Uterus (tissue), 4 donors: ENCODE results near the gene STRAP. TPM values are rescaled to one million over a fixed set of nuclear protein-coding genes. Genes with fewer than 3 reads are reported as not detected.

ENCODE experiments used
- DNase-seq, 2 donors: peaks; one replicate each; pipeline ENCODE4 v3.0.0-alpha.2; 2019 to 2020
- H3K27ac ChIP-seq, 2 donors: fragments of 200-600 bp; sonication (generic); 1 replicate in 1 of 2; 2 replicates in 1 of 2; pipeline ENCODE4 v1.5.1; 2016 to 2018
- H3K27me3 ChIP-seq, 2 donors: fragments of 200-600 bp; sonication (generic); one replicate each; pipeline ENCODE4 v1.5.1; 2018 to 2019; ENCODE audit warnings: control low read depth in 1 of 2
- H3K36me3 ChIP-seq, 2 donors: fragments of 200-600 bp; sonication (generic); one replicate each; pipeline ENCODE4 v1.5.1; 2019; ENCODE audit warnings: control low read depth in 1 of 2
- H3K4me1 ChIP-seq, 2 donors: fragments of 200-600 bp; sonication (generic); one replicate each; pipeline ENCODE4 v1.5.1; 2018 to 2019; ENCODE audit warnings: control low read depth in 1 of 2
- H3K4me3 ChIP-seq, 2 donors: fragments of 200-600 bp; sonication (generic); 1 replicate in 1 of 2; 2 replicates in 1 of 2; pipeline ENCODE4 v1.5.1; 2018 to 2019; ENCODE audit warnings: mild to moderate bottlenecking in 1 of 2
- H3K9me3 ChIP-seq, 2 donors: fragments of 200-600 bp; sonication (generic); one replicate each; pipeline ENCODE4 v1.5.1; 2019; ENCODE audit warnings: control low read depth in 1 of 2
- POLR2A ChIP-seq, 2 donors: fragments of 450-650 bp; IDR thresholded peaks; one replicate each; pipeline ENCODE4 v1.6.1; 2016; ENCODE audit warnings: antibody characterized with exemption in 2 of 2, mild to moderate bottlenecking in 1 of 2, moderate library complexity in 1 of 2
- intact Hi-C: fragments of 100-400 bp; cut with DNase I; formaldehyde crosslinking; loops from one replicate; pipeline ENCODE4 v1.15.1; 2023; ENCODE audit warnings: low total_unique reads
- total RNA-seq, 4 donors: library from RNA; depleted of rRNA in 3 of 4; stranded (reverse); fragments of >200 nt in 3 of 4; gene quantifications; one replicate each; pipeline versions ENCODE4 v1.1.0 to v1.2.4, GENCODE V29; 2014 to 2023
- TF ChIP-seq, protein P1 (sequence below), 4 experiments: fragments of 200-600 bp in 2 of 4; fragments of 450-650 bp in 2 of 4; sonication (generic) in 2 of 4; IDR thresholded peaks; one replicate each; pipeline ENCODE4 v1.5.1; 2016 to 2019; ENCODE audit warnings: antibody characterized with exemption in 4 of 4, mild to moderate bottlenecking in 2 of 4, moderate library complexity in 1 of 4
- donor health status: DM: yes; HTN: yes; CAD: no.

Gene STRAP
- total RNA-seq, 4 donors from 2014 or later = 43.8 to 65.8 (median 58.2) TPM

GRCh38 chr12:15892645-15893259 lies 10.6 kb downstream of the STRAP start:
- H3K4me1 ChIP-seq = no peaks in the 10 kb centered on the region
- no peak for TF ChIP-seq POLR2A (IDR thresholded peaks at IDR 0.05)
- TF ChIP-seq, protein P1, sequence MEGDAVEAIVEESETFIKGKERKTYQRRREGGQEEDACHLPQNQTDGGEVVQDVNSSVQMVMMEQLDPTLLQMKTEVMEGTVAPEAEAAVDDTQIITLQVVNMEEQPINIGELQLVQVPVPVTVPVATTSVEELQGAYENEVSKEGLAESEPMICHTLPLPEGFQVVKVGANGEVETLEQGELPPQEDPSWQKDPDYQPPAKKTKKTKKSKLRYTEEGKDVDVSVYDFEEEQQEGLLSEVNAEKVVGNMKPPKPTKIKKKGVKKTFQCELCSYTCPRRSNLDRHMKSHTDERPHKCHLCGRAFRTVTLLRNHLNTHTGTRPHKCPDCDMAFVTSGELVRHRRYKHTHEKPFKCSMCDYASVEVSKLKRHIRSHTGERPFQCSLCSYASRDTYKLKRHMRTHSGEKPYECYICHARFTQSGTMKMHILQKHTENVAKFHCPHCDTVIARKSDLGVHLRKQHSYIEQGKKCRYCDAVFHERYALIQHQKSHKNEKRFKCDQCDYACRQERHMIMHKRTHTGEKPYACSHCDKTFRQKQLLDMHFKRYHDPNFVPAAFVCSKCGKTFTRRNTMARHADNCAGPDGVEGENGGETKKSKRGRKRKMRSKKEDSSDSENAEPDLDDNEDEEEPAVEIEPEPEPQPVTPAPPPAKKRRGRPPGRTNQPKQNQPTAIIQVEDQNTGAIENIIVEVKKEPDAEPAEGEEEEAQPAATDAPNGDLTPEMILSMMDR (IDR thresholded peaks at IDR 0.05) = no peak
- intact Hi-C loops = no loop called here
- no peaks in the 10 kb centered on the region for H3K9me3 ChIP-seq
- no peak for DNase-seq
- no peaks in the 10 kb centered on the region for H3K27me3 ChIP-seq
- H3K27ac ChIP-seq = no peak overlapping the region
- no peaks in the 10 kb centered on the region for H3K36me3 ChIP-seq
- no peak overlapping the region for H3K4me3 ChIP-seq

GRCh38 chr12:15893260-15893659 lies 11.1 kb downstream of the STRAP start:
- TF ChIP-seq, protein P1 (IDR thresholded peaks at IDR 0.05) = no peak
- TF ChIP-seq POLR2A (IDR thresholded peaks at IDR 0.05) = no peak
- DNase-seq = no peak
- no peaks in the 10 kb centered on the region for H3K4me1 ChIP-seq
- intact Hi-C loops = no loop called here
- H3K9me3 ChIP-seq = no peaks in the 10 kb centered on the region
- no peaks in the 10 kb centered on the region for H3K36me3 ChIP-seq
- H3K27ac ChIP-seq = no peak overlapping the region
- no peak overlapping the region for H3K4me3 ChIP-seq
- H3K27me3 ChIP-seq = no peaks in the 10 kb centered on the region

GRCh38 chr12:15896867-15897266 lies 14.7 kb downstream of the STRAP start:
- H3K27me3 ChIP-seq = no peaks in the 10 kb centered on the region
- H3K27ac ChIP-seq = no peak overlapping the region
- TF ChIP-seq, protein P1 (IDR thresholded peaks at IDR 0.05) = no peak
- no peak for TF ChIP-seq POLR2A (IDR thresholded peaks at IDR 0.05)
- no peaks in the 10 kb centered on the region for H3K4me1 ChIP-seq
- no peak overlapping the region for H3K4me3 ChIP-seq
- H3K36me3 ChIP-seq = no peaks in the 10 kb centered on the region
- DNase-seq = no peak
- no peaks in the 10 kb centered on the region for H3K9me3 ChIP-seq
- intact Hi-C loops = no loop called here

DNA sequence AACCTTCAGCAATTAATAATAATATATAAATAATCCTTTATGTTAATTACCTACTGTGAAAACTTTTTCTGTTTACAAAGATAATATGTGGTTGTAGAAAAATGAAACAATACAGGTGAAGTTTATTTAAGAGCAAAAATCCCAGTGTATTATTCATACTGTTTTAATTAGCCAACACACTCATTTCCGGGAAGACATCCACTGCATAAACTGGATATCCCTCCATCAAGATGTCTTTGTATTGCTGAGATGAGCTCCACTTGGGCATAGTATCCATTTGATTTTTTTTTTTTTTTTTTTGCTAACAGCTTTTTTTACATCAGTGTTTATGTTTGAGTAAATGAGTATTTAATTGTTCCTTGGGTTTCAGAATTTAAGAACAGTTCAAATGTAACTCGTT lies 15.2 kb downstream of the STRAP start:
- TF ChIP-seq, protein P1 (IDR thresholded peaks at IDR 0.05) = no peak
- no peak for TF ChIP-seq POLR2A (IDR thresholded peaks at IDR 0.05)
- H3K27ac ChIP-seq = no peak overlapping the region
- H3K9me3 ChIP-seq = no peaks in the 10 kb centered on the region
- H3K27me3 ChIP-seq = no peaks in the 10 kb centered on the region
- intact Hi-C loops = no loop called here
- no peak for DNase-seq
- H3K4me1 ChIP-seq = no peaks in the 10 kb centered on the region
- H3K4me3 ChIP-seq = no peak overlapping the region
- no peaks in the 10 kb centered on the region for H3K36me3 ChIP-seq

GRCh38 chr12:15899282-15899870 lies 17.2 kb downstream of the STRAP start:
- no peak overlapping the region for H3K4me3 ChIP-seq
- TF ChIP-seq POLR2A (IDR thresholded peaks at IDR 0.05) = no peak
- TF ChIP-seq, protein P1 (IDR thresholded peaks at IDR 0.05) = peak; percentile 48 to 61 (median 58)
- DNase-seq = no peak
- H3K4me1 ChIP-seq = no peaks in the 10 kb centered on the region
- intact Hi-C loops = no loop called here
- H3K9me3 ChIP-seq = no peaks in the 10 kb centered on the region
- H3K27ac ChIP-seq = no peak overlapping the region
- no peaks in the 10 kb centered on the region for H3K27me3 ChIP-seq
- no peaks in the 10 kb centered on the region for H3K36me3 ChIP-seq
